GM12878 (cell line): Measurements from ENCODE around the gene GTPBP6. TPM values are rescaled to one million over a fixed set of nuclear protein-coding genes. Genes with fewer than 3 reads are reported as not detected.

Experiments used
- ATAC-seq: fragments of 200-7000 bp; cut with Tn5 transposase; 3 replicates; pipeline ENCODE4 v1.9.1; 2020; ENCODE audit warnings: mild to moderate bottlenecking, moderate library complexity
- BruUV-seq: library from RNA; stranded (reverse); fragments of 400-500 nt; replicated peaks from 2 replicates; lab custom pipeline; 2021; lab: Mats Ljungman, UMichigan
- CTCF ChIA-PET: fragments of 300-600 bp; sonication (Branson Sonifier 250); formaldehyde crosslinking; extraction: SDS; loops from one replicate; lab custom pipeline; 2021; ENCODE audit warnings: inconsistent platforms; lab: Yijun Ruan, JAX
- POLR2A ChIA-PET: fragments of 350-600 bp; formaldehyde crosslinking; extraction: SDS; loops from one replicate; lab custom pipeline; 2021; ENCODE audit warnings: inconsistent platforms; lab: Charles Lee
- RAD21 ChIA-PET: fragments of 300-600 bp; sonication (Branson Sonifier 250); formaldehyde crosslinking; loops from one replicate; lab custom pipeline; 2023; ENCODE audit warnings: antibody characterized with exemption; ENCODE audit not compliant: unreplicated experiment; lab: Charles Lee
- SMC1A ChIA-PET: fragments of 300-600 bp; sonication (Branson Sonifier 250); formaldehyde crosslinking; loops from one replicate; lab custom pipeline; 2023; ENCODE audit not compliant: unreplicated experiment, uncharacterized antibody; lab: Charles Lee
- DNase-seq: peaks from one replicate; pipeline ENCODE4 v3.0.0-alpha.2; 2011; ENCODE audit warnings: low read depth, low spot score
- FAIRE-seq: peaks from 3 replicates; lab custom pipeline; 2011; peaks lifted over from hg19 to GRCh38; lab: Jason Lieb, UNC
- H2AFZ ChIP-seq: 2 replicates; pipeline ENCODE4 v1.6.0; 2011; ENCODE audit warnings: low read depth, low read length, control low read depth; ENCODE audit not compliant: control insufficient read depth
- H3K27ac ChIP-seq: 2 replicates; pipeline ENCODE4 v1.5.1; 2011; ENCODE audit warnings: control low read depth; ENCODE audit not compliant: control insufficient read depth, insufficient read depth
- H3K27me3 ChIP-seq, 2 experiments: replicated peaks in 1 of 2; 2 replicates each; pipeline versions ENCODE4 v1.6.0 to v1.6.1; 2011; ENCODE audit warnings: low read length in 1 of 2; ENCODE audit not compliant: control insufficient read depth in 2 of 2, insufficient read depth in 2 of 2
- H3K36me3 ChIP-seq, 2 experiments: 2 replicates each; pipeline ENCODE4 v1.5.1; 2011; ENCODE audit warnings: low read length in 1 of 2; ENCODE audit not compliant: control insufficient read depth in 2 of 2, insufficient read depth in 2 of 2
- H3K4me1 ChIP-seq: 2 replicates; pipeline ENCODE4 v1.6.1; 2011; ENCODE audit warnings: mild to moderate bottlenecking, low read length, moderate library complexity, mixed read lengths; ENCODE audit not compliant: control insufficient read depth, insufficient read depth
- H3K4me2 ChIP-seq: 2 replicates; pipeline ENCODE4 v1.6.0; 2011; ENCODE audit warnings: control low read depth; ENCODE audit not compliant: control insufficient read depth, insufficient read depth
- H3K4me3 ChIP-seq: fragments of 200-600 bp; sonication (generic); 2 replicates; pipeline ENCODE4 v1.5.1; 2016
- H3K79me2 ChIP-seq: 2 replicates; pipeline ENCODE4 v1.6.0; 2011; ENCODE audit warnings: low read length; ENCODE audit not compliant: control insufficient read depth, insufficient read depth
- H3K9ac ChIP-seq: 2 replicates; pipeline ENCODE4 v1.8.0; 2011; ENCODE audit warnings: low read length, control low read depth, mixed read lengths; ENCODE audit not compliant: control insufficient read depth, insufficient read depth
- H3K9me3 ChIP-seq: replicated peaks from 3 replicates; pipeline ENCODE4 v1.5.1; 2011; ENCODE audit warnings: mild to moderate bottlenecking, low read length; ENCODE audit not compliant: control insufficient read depth, insufficient read depth
- H4K20me1 ChIP-seq: 2 replicates; pipeline ENCODE4 v1.6.0; 2011; ENCODE audit not compliant: control insufficient read depth, insufficient read depth
- BCLAF1 ChIP-seq: fragments of 450-650 bp; IDR thresholded peaks from 2 replicates; pipeline ENCODE4 v1.6.1; 2017; ENCODE audit warnings: antibody characterized with exemption, mild to moderate bottlenecking, moderate library complexity
- GABPA ChIP-seq: IDR thresholded peaks from 2 replicates; pipeline ENCODE4 v1.6.1; 2014; ENCODE audit warnings: antibody characterized with exemption, low read depth, mild to moderate bottlenecking, inconsistent platforms
- PAX8 ChIP-seq: fragments of 450-650 bp; IDR thresholded peaks from 2 replicates; pipeline ENCODE4 v1.6.1; 2017; ENCODE audit warnings: mild to moderate bottlenecking, moderate library complexity
- SUPT20H ChIP-seq: IDR thresholded peaks from 2 replicates; pipeline ENCODE4 v1.6.1; 2011; ENCODE audit warnings: low read depth, mild to moderate bottlenecking, low read length, moderate library complexity, borderline replicate concordance; ENCODE audit not compliant: control insufficient read depth
- SUZ12 ChIP-seq: fragments of 200-600 bp; sonication (generic); IDR thresholded peaks from one replicate; pipeline ENCODE4 v1.6.1; 2018; ENCODE audit warnings: antibody characterized with exemption, mild to moderate bottlenecking; ENCODE audit not compliant: unreplicated experiment
- ZBTB40 ChIP-seq: fragments of 450-650 bp; IDR thresholded peaks from 2 replicates; pipeline ENCODE4 v1.6.1; 2016; ENCODE audit warnings: mild to moderate bottlenecking, moderate library complexity, borderline replicate concordance
- WGBS: methylation state at CpG from one replicate; pipeline ENCODE4 v1.1.6; 2016; ENCODE audit warnings: low lambda C conversion rate; ENCODE audit not compliant: insufficient replicate concordance, insufficient coverage; ENCODE audit errors: missing lambda C conversion rate; 5-methylcytosine and 5-hydroxymethylcytosine counted together
- in situ Hi-C: fragments of 300-500 bp; cut with MboI; formaldehyde crosslinking; loops from 9 replicates; pipeline ENCODE4 v1.14.3; 2018; ENCODE audit warnings: mixed read lengths
- intact Hi-C: fragments of 100-400 bp; cut with micrococcal nuclease; formaldehyde crosslinking; loops from one replicate; pipeline ENCODE4 v1.14.2; 2022; ENCODE audit not compliant: unreplicated experiment
- polyA plus RNA-seq, 11 experiments: library from polyadenylated mRNA; depleted of rRNA in 4 of 11; unstranded in 6 of 11; stranded (reverse) in 5 of 11; fragments of >200 nt; fragmentation: Nextera tagmentation in 4 of 11; fragmentation: Illumina TruSeq in 1 of 11; extraction: Ambion mirVana in 4 of 11; extraction: Trizol in 1 of 11; gene quantifications; 1 replicate in 1 of 11; 2 replicates in 10 of 11; pipeline versions ENCODE4 v1.2.1 to v1.2.3, GENCODE V29; 2011 to 2016; ENCODE audit warnings: inconsistent platforms in 2 of 11, missing spikeins in 2 of 11, low read depth in 1 of 11
- total RNA-seq, 4 experiments: library from RNA; depleted of rRNA in 3 of 4; stranded (reverse); fragments of >200 nt in 3 of 4; fragmentation: Illumina TruSeq in 1 of 4; extraction: Trizol in 1 of 4; gene quantifications; 2 replicates each; pipeline versions ENCODE4 v1.2.1 to v1.2.3, GENCODE V29; 2013 to 2021
- TF ChIP-seq, protein P1 (sequence below): fragments of 450-650 bp; formaldehyde crosslinking; IDR thresholded peaks from 2 replicates; pipeline ENCODE4 v1.4.0; 2020; ENCODE audit warnings: mild to moderate bottlenecking, moderate library complexity
- TF ChIP-seq, protein P2 (sequence below), 3 experiments: IDR thresholded peaks in 2 of 3; conservative IDR thresholded peaks in 1 of 3; 2 replicates each; pipeline ENCODE4 v1.5.1; 2011; ENCODE audit warnings: low read depth in 3 of 3, low read length in 3 of 3, mild to moderate bottlenecking in 3 of 3, control low read depth in 2 of 3, moderate library complexity in 2 of 3, inconsistent platforms in 1 of 3, mixed read lengths in 1 of 3; ENCODE audit not compliant: control insufficient read depth in 2 of 3, insufficient read depth in 1 of 3; ENCODE audit errors: extremely low read depth in 1 of 3

Gene GTPBP6
- total and polyA plus RNA-seq, 10 of the 15 experiments (the other 5 are each of a cell fraction or from before 2014, with no cell fraction given) = 0.31 to 71.0 (median 21.1) TPM

DNA sequence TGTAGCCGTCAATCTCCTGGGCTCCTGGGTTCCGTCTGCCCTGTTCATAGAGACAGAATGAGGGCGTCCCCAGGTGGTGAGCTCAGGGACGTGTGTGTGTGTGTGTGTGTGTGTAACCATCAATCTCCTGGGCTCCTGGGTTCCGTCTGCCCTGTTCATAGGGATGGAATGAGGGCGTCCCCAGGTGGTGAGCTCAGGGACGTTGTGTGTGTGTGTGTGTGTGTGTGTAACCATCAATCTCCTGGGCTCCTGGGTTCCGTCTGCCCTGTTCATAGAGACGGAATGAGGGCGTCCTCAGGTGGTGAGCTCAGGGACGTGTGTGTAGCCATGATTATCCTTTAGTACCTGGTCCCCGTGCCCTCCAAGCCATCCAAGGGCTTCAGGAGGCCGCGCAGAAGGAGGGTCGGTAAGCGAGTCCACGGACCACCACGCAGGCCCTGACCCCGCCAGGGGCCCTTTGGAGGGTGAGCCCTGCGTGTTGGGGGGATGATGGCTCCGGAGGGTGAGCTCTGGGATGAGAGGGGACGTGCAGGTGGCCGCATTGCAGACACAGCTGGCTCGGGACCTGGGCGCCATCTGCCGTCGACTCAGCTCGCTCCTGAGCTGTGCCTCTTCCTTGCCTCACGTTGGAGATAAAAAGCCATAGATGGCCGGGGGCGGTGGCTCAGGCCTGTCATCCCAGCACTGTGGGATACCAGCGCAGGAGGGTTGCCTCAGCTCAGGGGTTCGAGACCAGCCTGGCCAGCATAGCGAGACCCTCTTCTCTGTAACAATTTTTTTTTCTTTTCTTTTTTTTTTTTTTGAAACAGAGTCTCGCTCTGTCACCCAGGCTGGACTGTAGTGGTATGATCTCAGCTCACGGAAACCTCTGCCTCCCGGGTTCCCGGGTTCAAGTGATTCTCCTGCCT, 5.4 kb upstream of the GTPBP6 start:
- ChIA-PET RAD21 (no interaction called here), CTCF (no interaction called here), POLR2A (no interaction called here), SMC1A (no interaction called here)
- no TSS peak for BruUV-seq
- Histone ChIP-seq H3K4me3 (no peak overlapping the region), H2AFZ (no peak overlapping the region; the same call in 1 of the 2 replicates), H3K79me2 (peaks cover 10% of the 10 kb centered on the region), H3K4me2 (no peak overlapping the region), H3K36me3 (no peaks in the 10 kb centered on the region), H3K9ac (no peak overlapping the region), H4K20me1 (no peaks in the 10 kb centered on the region), H3K27ac (no peak overlapping the region), H3K4me1 (peaks cover 7% of the 10 kb centered on the region), H3K9me3 (no peaks in the 10 kb centered on the region), H3K27me3 (no peaks in the 10 kb centered on the region)
- 51% methylated on average over 38 of the region's 38 CpGs for WGBS
- in situ Hi-C loops (no loop called here), intact Hi-C loops (no loop called here)
- DNase-seq (no peak), ATAC-seq (peak; percentile 15; the same call in 1 of the 3 replicates), FAIRE-seq (peak; percentile 99)
- no peak for TF ChIP-seq GABPA
- TF ChIP-seq, protein P1, sequence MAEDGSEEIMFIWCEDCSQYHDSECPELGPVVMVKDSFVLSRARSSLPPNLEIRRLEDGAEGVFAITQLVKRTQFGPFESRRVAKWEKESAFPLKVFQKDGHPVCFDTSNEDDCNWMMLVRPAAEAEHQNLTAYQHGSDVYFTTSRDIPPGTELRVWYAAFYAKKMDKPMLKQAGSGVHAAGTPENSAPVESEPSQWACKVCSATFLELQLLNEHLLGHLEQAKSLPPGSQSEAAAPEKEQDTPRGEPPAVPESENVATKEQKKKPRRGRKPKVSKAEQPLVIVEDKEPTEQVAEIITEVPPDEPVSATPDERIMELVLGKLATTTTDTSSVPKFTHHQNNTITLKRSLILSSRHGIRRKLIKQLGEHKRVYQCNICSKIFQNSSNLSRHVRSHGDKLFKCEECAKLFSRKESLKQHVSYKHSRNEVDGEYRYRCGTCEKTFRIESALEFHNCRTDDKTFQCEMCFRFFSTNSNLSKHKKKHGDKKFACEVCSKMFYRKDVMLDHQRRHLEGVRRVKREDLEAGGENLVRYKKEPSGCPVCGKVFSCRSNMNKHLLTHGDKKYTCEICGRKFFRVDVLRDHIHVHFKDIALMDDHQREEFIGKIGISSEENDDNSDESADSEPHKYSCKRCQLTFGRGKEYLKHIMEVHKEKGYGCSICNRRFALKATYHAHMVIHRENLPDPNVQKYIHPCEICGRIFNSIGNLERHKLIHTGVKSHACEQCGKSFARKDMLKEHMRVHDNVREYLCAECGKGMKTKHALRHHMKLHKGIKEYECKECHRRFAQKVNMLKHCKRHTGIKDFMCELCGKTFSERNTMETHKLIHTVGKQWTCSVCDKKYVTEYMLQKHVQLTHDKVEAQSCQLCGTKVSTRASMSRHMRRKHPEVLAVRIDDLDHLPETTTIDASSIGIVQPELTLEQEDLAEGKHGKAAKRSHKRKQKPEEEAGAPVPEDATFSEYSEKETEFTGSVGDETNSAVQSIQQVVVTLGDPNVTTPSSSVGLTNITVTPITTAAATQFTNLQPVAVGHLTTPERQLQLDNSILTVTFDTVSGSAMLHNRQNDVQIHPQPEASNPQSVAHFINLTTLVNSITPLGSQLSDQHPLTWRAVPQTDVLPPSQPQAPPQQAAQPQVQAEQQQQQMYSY (CRISPR knock-in tag) = no peak
- TF ChIP-seq SUPT20H = no peak
- TF ChIP-seq, protein P2, sequence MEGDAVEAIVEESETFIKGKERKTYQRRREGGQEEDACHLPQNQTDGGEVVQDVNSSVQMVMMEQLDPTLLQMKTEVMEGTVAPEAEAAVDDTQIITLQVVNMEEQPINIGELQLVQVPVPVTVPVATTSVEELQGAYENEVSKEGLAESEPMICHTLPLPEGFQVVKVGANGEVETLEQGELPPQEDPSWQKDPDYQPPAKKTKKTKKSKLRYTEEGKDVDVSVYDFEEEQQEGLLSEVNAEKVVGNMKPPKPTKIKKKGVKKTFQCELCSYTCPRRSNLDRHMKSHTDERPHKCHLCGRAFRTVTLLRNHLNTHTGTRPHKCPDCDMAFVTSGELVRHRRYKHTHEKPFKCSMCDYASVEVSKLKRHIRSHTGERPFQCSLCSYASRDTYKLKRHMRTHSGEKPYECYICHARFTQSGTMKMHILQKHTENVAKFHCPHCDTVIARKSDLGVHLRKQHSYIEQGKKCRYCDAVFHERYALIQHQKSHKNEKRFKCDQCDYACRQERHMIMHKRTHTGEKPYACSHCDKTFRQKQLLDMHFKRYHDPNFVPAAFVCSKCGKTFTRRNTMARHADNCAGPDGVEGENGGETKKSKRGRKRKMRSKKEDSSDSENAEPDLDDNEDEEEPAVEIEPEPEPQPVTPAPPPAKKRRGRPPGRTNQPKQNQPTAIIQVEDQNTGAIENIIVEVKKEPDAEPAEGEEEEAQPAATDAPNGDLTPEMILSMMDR (IDR thresholded peaks at IDR 0.05 in 2 of 3, conservative IDR thresholded peaks at IDR 0.05 in 1 of 3; ENCODE audit: control insufficient read depth in 2 of 3, extremely low read depth in 1 of 3, insufficient read depth in 1 of 3, low read depth in 3 of 3, low read length in 3 of 3) = peak in 2 of 3 experiments; percentile 30 to 48; a peak in 3 of 6 replicates
- no peak for TF ChIP-seq BCLAF1
- no peak for TF ChIP-seq ZBTB40
- TF ChIP-seq PAX8 = no peak
- no peak for TF ChIP-seq SUZ12
